ENCODE results near the gene RHOV.

- TF ChIP-seq EZH2 (IDR thresholded peaks at IDR 0.05; ENCODE audit: insufficient read depth, low read length) = no peak
- TF ChIP-seq, protein P1, sequence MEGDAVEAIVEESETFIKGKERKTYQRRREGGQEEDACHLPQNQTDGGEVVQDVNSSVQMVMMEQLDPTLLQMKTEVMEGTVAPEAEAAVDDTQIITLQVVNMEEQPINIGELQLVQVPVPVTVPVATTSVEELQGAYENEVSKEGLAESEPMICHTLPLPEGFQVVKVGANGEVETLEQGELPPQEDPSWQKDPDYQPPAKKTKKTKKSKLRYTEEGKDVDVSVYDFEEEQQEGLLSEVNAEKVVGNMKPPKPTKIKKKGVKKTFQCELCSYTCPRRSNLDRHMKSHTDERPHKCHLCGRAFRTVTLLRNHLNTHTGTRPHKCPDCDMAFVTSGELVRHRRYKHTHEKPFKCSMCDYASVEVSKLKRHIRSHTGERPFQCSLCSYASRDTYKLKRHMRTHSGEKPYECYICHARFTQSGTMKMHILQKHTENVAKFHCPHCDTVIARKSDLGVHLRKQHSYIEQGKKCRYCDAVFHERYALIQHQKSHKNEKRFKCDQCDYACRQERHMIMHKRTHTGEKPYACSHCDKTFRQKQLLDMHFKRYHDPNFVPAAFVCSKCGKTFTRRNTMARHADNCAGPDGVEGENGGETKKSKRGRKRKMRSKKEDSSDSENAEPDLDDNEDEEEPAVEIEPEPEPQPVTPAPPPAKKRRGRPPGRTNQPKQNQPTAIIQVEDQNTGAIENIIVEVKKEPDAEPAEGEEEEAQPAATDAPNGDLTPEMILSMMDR (IDR thresholded peaks at IDR 0.05; ENCODE audit: insufficient read depth, low read depth, low read length) = no peak
Observed at GRCh38 chr15:40923551-40923950, 49.5 kb upstream of the RHOV start.

Measured in astrocyte (in vitro differentiated cells and primary cell).